NCI-H2171 (cell line): ENCODE measurements around the gene TESK2.
A peak's percentile ranks its signal among the peaks of the same experiment; 100 is the strongest.

Experiments
- DNase-seq: peaks from one replicate; lab custom pipeline; 2025; lab: John Stamatoyannopoulos, UW

Gene TESK2

DNA sequence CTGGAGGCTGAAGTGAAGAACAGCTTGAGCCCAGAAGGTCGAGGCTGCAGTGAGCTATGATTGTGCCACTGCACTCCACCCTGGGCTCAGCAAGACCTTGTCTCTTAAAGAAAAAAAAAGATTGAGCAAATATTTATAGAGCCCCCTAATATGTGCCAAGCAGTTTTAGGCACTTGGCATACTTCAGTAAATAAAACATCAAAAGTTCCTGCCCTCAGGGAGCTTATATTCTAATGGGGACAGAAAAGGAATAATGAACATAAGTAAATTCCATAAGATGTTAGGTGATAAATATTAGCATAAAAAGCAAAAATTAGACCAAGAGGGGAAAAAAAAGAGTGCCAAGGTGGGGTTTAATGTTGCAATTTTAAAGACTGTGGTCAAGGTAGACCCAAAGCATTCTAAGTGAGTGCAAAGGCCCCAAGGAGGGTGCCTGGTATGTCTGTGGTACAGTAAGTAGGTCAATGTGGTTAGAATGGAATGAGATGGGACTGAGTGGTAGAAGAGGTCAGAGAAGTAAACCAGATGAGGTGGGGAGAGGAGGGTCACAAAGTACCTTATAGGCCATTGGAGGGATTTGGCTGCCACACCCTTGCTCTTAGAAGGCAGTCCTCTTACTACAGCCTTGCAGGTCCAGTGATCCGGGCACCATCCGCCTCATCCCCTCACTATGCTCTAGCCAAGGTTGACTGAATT lies 153.2 kb downstream of the TESK2 start:
- no peak for DNase-seq

DNA sequence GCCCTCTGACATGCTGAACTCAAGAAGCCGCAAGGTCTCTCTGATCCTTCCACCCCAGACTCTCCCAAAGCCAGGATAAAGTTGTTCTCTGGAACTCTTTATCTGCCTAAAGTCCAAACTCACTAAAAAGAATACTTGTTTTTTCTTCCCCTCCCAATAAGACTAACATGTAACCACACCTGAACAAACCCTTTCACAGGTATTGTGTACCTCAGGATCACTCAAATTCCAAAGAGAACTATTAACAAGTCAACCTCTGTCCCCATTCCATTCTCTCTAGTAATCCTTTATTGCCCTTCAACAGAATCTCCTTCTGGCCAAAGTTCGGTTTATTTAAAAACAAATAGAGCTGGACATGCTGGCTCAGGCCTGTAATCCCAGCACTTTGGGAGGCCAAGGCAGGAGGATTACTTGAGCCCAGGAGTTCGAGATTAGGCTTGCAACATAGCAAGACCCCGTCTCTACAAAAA lies 155.1 kb downstream of the TESK2 start:
- no peak for DNase-seq

- DNase-seq: no peak
Observed at GRCh38 chr1:45334308-45335245, 156.4 kb downstream of the TESK2 start.

DNA sequence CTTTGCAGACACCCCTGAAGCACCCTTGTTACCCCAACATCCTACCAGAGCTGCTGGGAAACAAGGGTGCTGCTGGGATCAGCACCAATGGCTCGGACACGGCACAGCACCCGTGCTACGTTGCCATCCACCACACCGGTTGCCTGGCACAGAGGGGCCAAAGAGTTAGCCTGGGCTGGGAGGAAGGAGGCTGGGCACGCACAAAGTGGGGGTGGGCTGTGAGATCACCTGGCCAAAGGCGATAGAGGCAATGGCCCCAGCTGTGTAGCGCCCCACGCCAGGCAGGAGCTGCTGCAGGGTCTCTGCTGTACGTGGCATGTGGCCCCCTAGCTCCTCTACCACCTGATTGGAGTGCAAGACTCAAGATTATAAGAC lies 158.6 kb downstream of the TESK2 start:
- no peak for DNase-seq

DNA sequence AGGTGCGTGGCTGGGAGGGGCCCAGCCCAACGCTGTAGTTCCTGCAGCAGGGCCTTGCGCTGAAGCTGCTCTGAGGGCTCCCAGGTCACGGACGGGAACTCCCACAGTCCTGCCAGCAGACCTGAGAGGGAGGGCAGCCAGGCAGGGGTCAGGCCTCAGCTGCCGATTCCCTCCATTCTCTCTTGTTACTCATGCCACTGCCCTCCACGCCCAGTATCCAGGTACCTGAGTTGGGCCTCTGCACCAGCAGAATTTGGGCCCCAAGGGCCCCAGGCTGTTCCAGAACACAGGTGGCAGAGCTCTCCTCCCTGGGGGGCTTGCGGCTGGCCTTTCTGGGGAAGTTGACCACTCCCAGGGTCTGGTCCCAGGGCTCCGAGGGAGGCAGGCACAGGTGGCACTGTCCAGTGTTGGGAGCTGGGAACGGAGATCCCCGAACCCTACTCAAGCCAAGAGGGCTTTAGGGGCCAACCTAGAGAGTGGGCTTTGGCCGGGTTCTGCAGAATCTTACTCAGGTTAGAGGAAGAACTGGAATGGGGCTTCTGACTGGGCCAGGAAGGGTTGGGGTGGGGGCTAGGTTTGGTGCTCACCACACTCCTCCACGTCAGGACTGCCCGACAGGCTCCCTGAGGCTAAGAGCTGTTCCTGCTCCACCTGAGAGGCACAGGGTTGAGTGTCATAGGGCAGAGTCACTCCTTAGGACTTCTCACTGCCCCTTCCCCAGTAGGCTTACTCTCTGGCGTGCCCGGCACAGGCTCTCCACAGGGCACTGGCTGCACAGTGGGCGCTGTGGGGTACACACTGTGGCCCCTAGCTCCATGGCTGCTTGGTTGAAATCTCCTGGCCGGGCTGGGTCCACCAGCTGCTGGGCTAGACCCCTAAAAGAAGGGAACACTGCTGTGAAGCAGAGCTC lies 159.3 kb downstream of the TESK2 start:
- no peak for DNase-seq

GRCh38 chr1:45329445-45329844 lies 161.5 kb downstream of the TESK2 start:
- no peak for DNase-seq

DNA sequence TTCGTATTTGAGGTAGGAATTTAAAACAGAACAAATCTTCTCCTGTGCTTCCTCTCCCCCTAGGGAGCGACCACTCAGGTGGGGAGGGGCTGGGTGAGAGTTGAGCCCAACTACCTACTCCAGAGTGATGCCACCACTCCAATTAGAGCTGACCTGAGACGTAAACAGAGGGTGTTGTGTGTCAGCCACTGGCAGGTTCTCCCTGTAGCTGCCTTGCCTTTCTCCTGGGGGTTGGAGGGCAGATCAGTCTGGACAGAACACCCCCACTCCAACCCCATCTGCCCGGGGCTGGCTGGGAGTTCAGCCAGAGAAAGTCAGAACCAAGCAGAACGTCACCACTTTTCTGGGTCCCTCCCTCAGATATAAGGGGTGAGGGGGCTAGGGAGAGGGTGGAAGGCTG lies 162.3 kb downstream of the TESK2 start:
- no peak for DNase-seq

DNA sequence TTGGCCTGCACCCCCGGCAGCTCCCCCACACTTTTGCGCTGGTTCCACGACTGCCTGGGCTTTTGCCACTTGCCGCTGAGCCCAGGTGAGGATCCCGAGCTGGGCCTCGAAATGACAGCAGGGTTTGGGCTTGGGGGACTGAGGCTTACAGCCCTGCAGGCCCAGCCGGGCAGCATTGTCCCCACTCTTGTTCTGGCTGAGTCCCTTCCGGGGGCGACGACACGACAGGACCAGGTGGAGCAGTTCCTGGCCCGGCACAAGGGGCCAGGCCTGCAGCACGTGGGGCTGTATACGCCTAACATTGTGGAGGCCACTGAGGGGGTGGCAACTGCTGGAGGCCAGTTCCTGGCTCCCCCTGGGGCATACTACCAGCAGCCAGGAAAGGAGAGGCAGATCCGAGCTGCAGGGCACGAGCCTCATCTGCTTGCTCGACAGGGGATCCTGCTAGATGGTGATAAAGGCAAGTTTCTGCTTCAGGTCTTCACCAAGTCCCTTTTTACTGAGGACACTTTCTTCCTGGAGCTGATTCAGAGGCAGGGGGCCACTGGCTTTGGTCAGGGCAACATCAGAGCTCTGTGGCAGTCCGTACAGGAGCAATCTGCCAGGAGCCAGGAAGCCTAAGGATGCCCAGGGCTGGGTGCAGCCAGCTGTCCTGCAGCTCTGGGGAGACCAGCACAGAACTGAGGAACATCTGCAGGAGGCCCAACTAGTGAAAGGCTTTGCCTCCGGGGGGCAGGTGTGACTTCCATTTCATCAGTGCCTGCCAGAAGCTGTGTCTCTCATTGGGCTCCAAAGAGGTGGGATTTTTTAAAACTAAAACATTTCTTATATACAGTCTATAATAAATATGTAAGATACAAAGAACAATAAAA lies 163.1 kb downstream of the TESK2 start:
- DNase-seq: no peak

GRCh38 chr1:45326627-45327623 lies 164.0 kb downstream of the TESK2 start, which contains the start of gene HPDL:
Gene HPDL (plus strand): TSS chr1:45326895. CDS start chr1:45327149, 254 bp downstream.
- peak; percentile 57 for DNase-seq

- no peak for DNase-seq
Observed at GRCh38 chr1:45325851-45326506, 165.0 kb downstream of the TESK2 start.

GRCh38 chr1:45322486-45323040 lies 168.4 kb downstream of the TESK2 start:
- DNase-seq: no peak

GRCh38 chr1:45321444-45321843 lies 169.5 kb downstream of the TESK2 start:
- DNase-seq: no peak

- DNase-seq: no peak
Observed at GRCh38 chr1:45319761-45320160, 171.2 kb downstream of the TESK2 start.

GRCh38 chr1:45317166-45317565 lies 173.8 kb downstream of the TESK2 start:
- DNase-seq: no peak

DNA sequence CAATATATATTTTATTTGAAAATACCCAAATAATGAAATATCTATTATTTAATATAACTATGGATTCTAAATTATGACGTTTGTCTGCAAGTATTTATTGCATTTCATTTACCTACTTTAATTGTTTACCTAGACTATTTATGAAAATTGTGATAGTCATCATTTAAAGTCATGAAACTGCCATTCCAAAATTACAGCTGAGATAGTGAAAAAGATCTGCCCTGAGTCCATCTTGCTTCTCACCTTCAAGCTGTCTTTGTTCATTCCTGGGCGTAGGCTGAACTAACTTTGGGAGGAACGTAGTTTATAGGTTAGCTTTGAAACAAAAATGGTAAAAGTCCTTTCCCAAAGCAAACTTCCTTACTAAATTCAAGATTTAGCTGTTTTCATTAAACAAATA lies 176.7 kb downstream of the TESK2 start:
- DNase-seq: no peak

GRCh38 chr1:45306905-45307304 lies 184.1 kb downstream of the TESK2 start:
- no peak for DNase-seq

DNA sequence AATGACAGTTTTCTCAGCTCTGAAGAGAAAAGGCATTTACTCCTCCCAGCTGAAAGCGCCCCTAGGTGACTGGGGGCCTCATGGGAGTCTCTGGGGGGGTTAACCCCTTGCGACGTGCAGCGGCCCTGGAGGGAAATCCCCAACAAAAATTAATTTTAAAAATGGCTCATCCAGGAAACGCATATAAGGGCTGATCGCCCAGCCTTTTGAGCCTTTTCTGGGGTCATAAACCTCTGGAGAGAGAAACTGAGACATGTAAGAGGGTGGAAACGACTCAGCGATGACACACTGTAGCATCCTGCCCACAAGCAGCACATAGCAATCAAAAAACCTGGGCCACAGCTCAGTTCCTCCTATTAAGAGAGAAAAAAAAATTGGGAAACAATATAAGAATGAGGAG lies 184.6 kb downstream of the TESK2 start:
- no peak for DNase-seq

DNA sequence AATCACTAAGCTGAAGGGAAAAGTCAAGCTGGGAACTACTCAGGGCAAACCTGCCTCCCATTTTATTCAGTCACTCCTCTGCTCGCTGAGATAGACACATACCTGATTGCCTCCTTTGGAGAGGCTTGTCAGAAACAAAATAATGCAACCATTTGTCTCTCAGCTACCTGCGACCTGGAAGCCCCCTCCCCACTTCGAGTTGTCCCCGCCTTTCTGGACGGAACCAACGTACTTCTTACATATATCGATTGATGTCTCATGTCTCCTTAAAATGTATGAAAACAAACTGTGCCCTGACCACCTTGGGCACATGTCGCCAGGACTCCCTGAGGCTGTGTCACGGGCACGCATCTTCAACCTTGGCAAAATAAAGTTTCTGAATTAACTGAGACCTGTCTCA lies 185.7 kb downstream of the TESK2 start:
- DNase-seq: no peak
